Stomach (tissue), 4 donors: Measurements from ENCODE around the gene TBC1D16.

Experiments used
- CTCF ChIP-seq, 7 experiments: fragments of 450-650 bp in 4 of 7; fragments of 200-600 bp in 3 of 7; sonication (generic) in 3 of 7; IDR thresholded peaks; one replicate each; pipeline ENCODE4 v1.5.1; 2016 to 2019; ENCODE audit warnings: antibody characterized with exemption in 7 of 7, control low read depth in 2 of 7, mild to moderate bottlenecking in 1 of 7
- EP300 ChIP-seq: sonication (generic); formaldehyde crosslinking; IDR thresholded peaks from one replicate; pipeline ENCODE4 v1.6.1; 2017; ENCODE audit warnings: antibody characterized with exemption

- TF ChIP-seq EP300 = no peak
- no peak for TF ChIP-seq CTCF (IDR thresholded peaks at IDR 0.05)
Observed at GRCh38 chr17:80012765-80013741, 22.6 kb downstream of the TBC1D16 start.
